ENCODE data around the gene RNF224. TPM values are rescaled to one million over a fixed set of nuclear protein-coding genes. Genes with fewer than 3 reads are reported as not detected.
A peak's percentile ranks its signal among the peaks of the same experiment; 100 is the strongest.

The RNF224 gene
- total RNA-seq, 1 donor from 2014 or later, result not detected

GRCh38 chr9:137215196-137215986 is 11.9 kb upstream of the RNF224 start:
- DNase-seq, result no peak

GRCh38 chr9:137216188-137216965 is 10.9 kb upstream of the RNF224 start:
- no peak for DNase-seq

GRCh38 chr9:137217276-137218211 is 9.8 kb upstream of the RNF224 start:
- no peak for DNase-seq

- no peak for DNase-seq
Measured at GRCh38 chr9:137218212-137218753, 9.0 kb upstream of the RNF224 start.

- DNase-seq, result no peak
Measured at GRCh38 chr9:137218754-137219271, 8.5 kb upstream of the RNF224 start.

- DNase-seq, result no peak
Measured at GRCh38 chr9:137219757-137220316, 7.5 kb upstream of the RNF224 start.

- DNase-seq, result no peak
Measured at GRCh38 chr9:137220317-137221094, 6.8 kb upstream of the RNF224 start.

- no peak for DNase-seq
Measured at GRCh38 chr9:137221095-137221505, 6.2 kb upstream of the RNF224 start.

GRCh38 chr9:137221506-137222111 is 5.7 kb upstream of the RNF224 start:
- DNase-seq, result no peak

GRCh38 chr9:137222190-137223077 is 4.9 kb upstream of the RNF224 start, which contains the start of gene RNF208:
TSS of gene RNF208 (minus strand) at chr9:137222240. CDS start at chr9:137221212, 1,028 bp downstream.
- no peak for DNase-seq

GRCh38 chr9:137223078-137223970 is 4.0 kb upstream of the RNF224 start:
- DNase-seq, result peak; percentile 96

- DNase-seq, result no peak
Measured at GRCh38 chr9:137224830-137225694, 2.2 kb upstream of the RNF224 start, which contains the start of gene CYSRT1. TSS of gene CYSRT1 (plus strand) at chr9:137225174. CDS start at chr9:137225622, 448 bp downstream.

GRCh38 chr9:137225699-137226331 is 1.5 kb upstream of the RNF224 start:
- no peak for DNase-seq

GRCh38 chr9:137226338-137227053 is 806 bp upstream of the RNF224 start:
- no peak for DNase-seq

GRCh38 chr9:137227853-137228505 is 677 bp downstream of the RNF224 start:
- DNase-seq, result no peak

Data from skin of body (tissue), 2 donors.